ENCODE measurements around the gene CABP2. TPM values are rescaled to one million over a fixed set of nuclear protein-coding genes. Genes with fewer than 3 reads are reported as not detected.

The CABP2 gene
- total RNA-seq, 1 donor from 2014 or later, result not detected

DNA sequence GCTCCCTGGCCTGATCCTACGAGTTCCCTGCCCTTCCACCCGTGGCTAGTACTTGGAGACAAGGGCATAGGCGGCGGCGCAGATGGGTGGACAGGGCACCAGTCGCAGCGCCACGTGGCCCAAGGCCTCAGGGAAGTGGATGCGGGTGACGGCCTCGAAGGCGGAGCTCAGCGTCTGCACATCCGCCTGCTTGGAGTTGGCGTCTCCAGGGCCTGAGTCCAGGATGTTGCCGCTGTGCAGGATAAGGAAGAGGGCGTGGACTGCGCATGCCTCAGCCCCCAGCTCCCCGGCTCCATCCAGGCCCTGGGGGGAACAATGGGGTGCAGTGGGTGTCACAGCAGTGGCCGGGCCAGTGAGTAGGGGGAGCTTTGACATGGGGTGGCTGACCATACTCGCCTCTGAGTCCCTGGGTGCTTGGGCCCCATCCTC, 24.7 kb downstream of the CABP2 start:
- no peaks in the 10 kb centered on the region for H3K27me3 ChIP-seq
- no peak overlapping the region for H3K27ac ChIP-seq
- H3K4me3 ChIP-seq, result no peak overlapping the region
- H3K36me3 ChIP-seq, result peaks cover 0 to 16% of the 10 kb centered on the region in 2 donors
- TF ChIP-seq POLR2AphosphoS5 (IDR thresholded peaks at IDR 0.05; ENCODE audit: insufficient read depth in 1 of 2, low read depth in 1 of 2), result no peak
- no peak for TF ChIP-seq POLR2A (IDR thresholded peaks at IDR 0.05)
- TF ChIP-seq, protein P1, sequence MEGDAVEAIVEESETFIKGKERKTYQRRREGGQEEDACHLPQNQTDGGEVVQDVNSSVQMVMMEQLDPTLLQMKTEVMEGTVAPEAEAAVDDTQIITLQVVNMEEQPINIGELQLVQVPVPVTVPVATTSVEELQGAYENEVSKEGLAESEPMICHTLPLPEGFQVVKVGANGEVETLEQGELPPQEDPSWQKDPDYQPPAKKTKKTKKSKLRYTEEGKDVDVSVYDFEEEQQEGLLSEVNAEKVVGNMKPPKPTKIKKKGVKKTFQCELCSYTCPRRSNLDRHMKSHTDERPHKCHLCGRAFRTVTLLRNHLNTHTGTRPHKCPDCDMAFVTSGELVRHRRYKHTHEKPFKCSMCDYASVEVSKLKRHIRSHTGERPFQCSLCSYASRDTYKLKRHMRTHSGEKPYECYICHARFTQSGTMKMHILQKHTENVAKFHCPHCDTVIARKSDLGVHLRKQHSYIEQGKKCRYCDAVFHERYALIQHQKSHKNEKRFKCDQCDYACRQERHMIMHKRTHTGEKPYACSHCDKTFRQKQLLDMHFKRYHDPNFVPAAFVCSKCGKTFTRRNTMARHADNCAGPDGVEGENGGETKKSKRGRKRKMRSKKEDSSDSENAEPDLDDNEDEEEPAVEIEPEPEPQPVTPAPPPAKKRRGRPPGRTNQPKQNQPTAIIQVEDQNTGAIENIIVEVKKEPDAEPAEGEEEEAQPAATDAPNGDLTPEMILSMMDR (IDR thresholded peaks at IDR 0.05), result no peak
- peaks cover 5% of the 10 kb centered on the region for H3K4me1 ChIP-seq
- no peak for DNase-seq (ENCODE audit: extremely low spot score in 2 of 2)
- intact Hi-C loops (cut with DNase I), result no loop called here
- H3K9me3 ChIP-seq, result no peaks in the 10 kb centered on the region

DNA sequence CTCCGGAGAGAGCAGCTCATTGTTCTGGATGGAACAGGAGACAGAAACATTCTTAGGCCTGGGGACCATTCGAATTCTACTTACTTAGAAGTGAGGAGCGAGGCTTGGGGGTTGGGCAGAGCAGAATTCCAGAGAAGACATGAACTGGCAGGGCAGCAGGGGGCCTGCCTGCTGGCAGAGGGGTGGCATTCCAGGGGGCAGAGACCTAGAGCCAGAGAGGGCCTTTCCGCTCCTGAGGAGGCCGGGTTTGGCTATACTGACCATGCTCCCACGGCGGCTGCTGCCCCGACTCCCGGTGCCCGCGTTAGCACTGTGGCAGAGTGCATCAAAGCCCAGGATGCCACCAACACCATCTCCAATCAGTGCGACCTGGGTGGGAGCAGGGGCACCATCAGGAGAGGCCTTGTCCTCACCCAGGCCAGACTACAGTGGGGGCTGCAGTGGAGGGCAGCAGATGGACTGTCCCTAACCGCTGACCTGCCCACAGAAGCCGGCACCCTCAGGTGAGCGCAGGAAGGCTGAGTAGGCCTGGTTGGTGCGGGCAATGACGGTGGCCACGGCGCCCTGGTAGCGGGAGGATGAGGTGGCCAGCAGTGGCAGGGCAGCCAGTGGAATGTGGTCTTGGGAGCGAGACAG, 25.5 kb downstream of the CABP2 start:
- Histone ChIP-seq H3K27ac (no peak overlapping the region), H3K27me3 (no peaks in the 10 kb centered on the region), H3K9me3 (no peaks in the 10 kb centered on the region), H3K36me3 (peaks cover 0 to 24% of the 10 kb centered on the region in 2 donors), H3K4me3 (no peak overlapping the region), H3K4me1 (no peaks in the 10 kb centered on the region)
- intact Hi-C loops (cut with DNase I), result no loop called here
- DNase-seq (ENCODE audit: extremely low spot score in 2 of 2), result no peak
- TF ChIP-seq POLR2A (IDR thresholded peaks at IDR 0.05) (no peak), POLR2AphosphoS5 (IDR thresholded peaks at IDR 0.05; ENCODE audit: insufficient read depth in 1 of 2, low read depth in 1 of 2) (no peak)
- TF ChIP-seq, protein P1 (IDR thresholded peaks at IDR 0.05), result no peak

DNA sequence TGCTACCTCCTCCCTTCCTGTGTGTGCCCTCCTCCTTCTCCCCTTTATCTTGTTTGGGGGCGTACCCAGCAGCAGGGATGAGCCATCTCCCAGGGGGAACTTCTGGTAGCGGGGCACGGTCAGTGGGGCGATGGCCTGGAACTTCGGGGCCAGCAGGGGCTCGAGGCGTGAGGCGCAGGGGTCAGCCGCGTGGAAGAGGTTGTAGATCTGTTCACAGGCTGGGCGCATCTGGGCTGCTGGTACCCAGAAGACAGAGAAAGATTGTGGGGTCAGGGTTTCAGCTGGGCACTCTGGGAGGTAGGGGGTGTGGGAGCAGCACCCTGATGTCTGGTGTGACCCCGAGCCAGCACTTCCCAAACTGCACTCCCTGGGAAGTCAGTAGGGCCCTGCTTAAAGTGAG, 27.1 kb downstream of the CABP2 start:
- Histone ChIP-seq H3K9me3 (no peaks in the 10 kb centered on the region), H3K27me3 (no peaks in the 10 kb centered on the region), H3K36me3 (peaks cover 0 to 27% of the 10 kb centered on the region in 2 donors), H3K27ac (no peak overlapping the region), H3K4me3 (no peak overlapping the region), H3K4me1 (no peaks in the 10 kb centered on the region)
- TF ChIP-seq POLR2A (IDR thresholded peaks at IDR 0.05) (no peak), POLR2AphosphoS5 (IDR thresholded peaks at IDR 0.05; ENCODE audit: insufficient read depth in 1 of 2, low read depth in 1 of 2) (no peak)
- TF ChIP-seq, protein P1 (IDR thresholded peaks at IDR 0.05), result no peak
- no peak for DNase-seq (ENCODE audit: extremely low spot score in 2 of 2)
- intact Hi-C loops (cut with DNase I), result no loop called here

DNA sequence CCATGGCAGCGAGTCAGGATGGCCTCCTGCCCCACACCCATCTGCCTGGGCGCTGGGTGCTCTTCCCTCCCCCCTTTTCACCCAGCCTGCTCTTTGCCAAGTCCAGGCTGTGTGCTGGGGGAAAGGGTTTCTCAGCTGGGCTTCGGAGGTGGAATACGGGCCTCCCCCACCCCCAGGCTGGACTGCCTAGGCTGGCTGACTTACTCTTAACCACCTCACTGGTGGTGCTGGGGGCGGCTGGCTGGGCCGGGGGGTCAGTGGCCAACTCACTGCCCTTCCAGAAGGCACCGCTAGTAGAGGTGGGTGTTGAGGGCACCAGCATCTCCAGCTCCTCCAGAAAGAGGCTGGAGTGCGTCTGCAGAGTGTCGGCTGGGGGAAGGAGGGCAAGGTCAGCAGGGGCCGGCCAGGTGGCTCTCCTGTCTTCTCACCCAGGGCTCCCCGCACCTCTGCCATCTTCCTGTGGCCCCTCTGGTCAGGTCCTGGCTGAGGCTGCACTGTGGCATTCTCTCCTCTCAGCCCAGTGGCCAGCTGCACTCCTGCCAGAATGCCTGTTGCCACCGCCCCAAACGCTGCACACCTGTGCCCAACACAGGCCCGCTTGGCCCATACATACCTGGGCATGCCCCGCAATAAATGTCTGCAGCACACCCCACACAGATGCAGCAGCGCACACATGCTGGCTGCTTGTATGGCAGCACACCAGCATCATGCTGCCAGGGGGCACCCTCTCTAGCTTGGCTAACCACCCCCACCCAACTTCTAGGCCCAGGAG, 27.8 kb downstream of the CABP2 start:
- DNase-seq (ENCODE audit: extremely low spot score in 2 of 2), result no peak
- H3K4me3 ChIP-seq, result no peak overlapping the region
- no peaks in the 10 kb centered on the region for H3K4me1 ChIP-seq
- no peaks in the 10 kb centered on the region for H3K27me3 ChIP-seq
- TF ChIP-seq, protein P1 (IDR thresholded peaks at IDR 0.05), result no peak
- no peak for TF ChIP-seq POLR2AphosphoS5 (IDR thresholded peaks at IDR 0.05; ENCODE audit: insufficient read depth in 1 of 2, low read depth in 1 of 2)
- TF ChIP-seq POLR2A (IDR thresholded peaks at IDR 0.05), result no peak
- H3K27ac ChIP-seq, result no peak overlapping the region
- peaks cover 0 to 32% of the 10 kb centered on the region in 2 donors for H3K36me3 ChIP-seq
- intact Hi-C loops (cut with DNase I), result no loop called here
- no peaks in the 10 kb centered on the region for H3K9me3 ChIP-seq
